HepG2 (cell line): ENCODE measurements around the gene RIC3.

ENCODE experiments used
- FOSL2 ChIP-seq: sonication (generic); formaldehyde crosslinking; IDR thresholded peaks from 2 replicates; pipeline ENCODE4 v1.4.0; 2020; ENCODE audit warnings: missing genetic modification reagents
- HDAC6 ChIP-seq: fragments of 200-600 bp; sonication (generic); IDR thresholded peaks from 2 replicates; pipeline ENCODE4 v1.7.0; 2017; ENCODE audit warnings: mild to moderate bottlenecking, antibody characterized with exemption, low read length, low read depth
- MED13 ChIP-seq: sonication (generic); formaldehyde crosslinking; IDR thresholded peaks from 2 replicates; pipeline ENCODE4 v1.5.0; 2020; ENCODE audit warnings: missing genetic modification reagents
- NFYB ChIP-seq: sonication (generic); formaldehyde crosslinking; IDR thresholded peaks from 2 replicates; pipeline ENCODE4 v1.4.0; 2020; ENCODE audit warnings: missing genetic modification reagents
- PRPF4 ChIP-seq: fragments of 200-400 bp; formaldehyde crosslinking; IDR thresholded peaks from 2 replicates; pipeline ENCODE4 v1.6.1; 2016; ENCODE audit warnings: low read length, low read depth; ENCODE audit not compliant: poor library complexity, severe bottlenecking
- SIN3B ChIP-seq: fragments of 150-350 bp; IDR thresholded peaks from 2 replicates; pipeline ENCODE4 v1.6.1; 2014; ENCODE audit warnings: low read length
- SUZ12 ChIP-seq: fragments of 150-350 bp; IDR thresholded peaks from 2 replicates; pipeline ENCODE4 v1.6.1; 2014; ENCODE audit warnings: low read depth, low read length
- TBX3 ChIP-seq: fragments of 450-650 bp; IDR thresholded peaks from 2 replicates; pipeline ENCODE4 v1.6.1; 2017; ENCODE audit warnings: antibody characterized with exemption, mild to moderate bottlenecking, inconsistent platforms, borderline replicate concordance
- ZNF550 ChIP-seq: sonication (generic); formaldehyde crosslinking; IDR thresholded peaks from 2 replicates; pipeline ENCODE4 v1.4.0; 2020; ENCODE audit warnings: mild to moderate bottlenecking, missing genetic modification reagents, borderline replicate concordance
- TF ChIP-seq, protein P1 (sequence below): sonication (generic); formaldehyde crosslinking; IDR thresholded peaks from 2 replicates; pipeline ENCODE4 v1.4.0; 2020; ENCODE audit warnings: mild to moderate bottlenecking, missing genetic modification reagents
- TF ChIP-seq, protein P2 (sequence below): IDR thresholded peaks from 2 replicates; pipeline ENCODE4 v1.6.1; 2012; ENCODE audit warnings: inconsistent platforms
- TF ChIP-seq, protein P3 (sequence below): sonication (generic); formaldehyde crosslinking; IDR thresholded peaks from 2 replicates; pipeline ENCODE4 v1.5.0; 2020; ENCODE audit warnings: mild to moderate bottlenecking, missing genetic modification reagents, moderate library complexity
- TF ChIP-seq, protein P4 (sequence below): sonication (generic); formaldehyde crosslinking; IDR thresholded peaks from 2 replicates; pipeline ENCODE4 v1.5.1; 2020; ENCODE audit warnings: mild to moderate bottlenecking, missing genetic modification reagents
- TF ChIP-seq, protein P5 (sequence below): sonication (generic); formaldehyde crosslinking; IDR thresholded peaks from 2 replicates; pipeline ENCODE4 v1.4.0; 2020; ENCODE audit warnings: missing genetic modification reagents

DNA sequence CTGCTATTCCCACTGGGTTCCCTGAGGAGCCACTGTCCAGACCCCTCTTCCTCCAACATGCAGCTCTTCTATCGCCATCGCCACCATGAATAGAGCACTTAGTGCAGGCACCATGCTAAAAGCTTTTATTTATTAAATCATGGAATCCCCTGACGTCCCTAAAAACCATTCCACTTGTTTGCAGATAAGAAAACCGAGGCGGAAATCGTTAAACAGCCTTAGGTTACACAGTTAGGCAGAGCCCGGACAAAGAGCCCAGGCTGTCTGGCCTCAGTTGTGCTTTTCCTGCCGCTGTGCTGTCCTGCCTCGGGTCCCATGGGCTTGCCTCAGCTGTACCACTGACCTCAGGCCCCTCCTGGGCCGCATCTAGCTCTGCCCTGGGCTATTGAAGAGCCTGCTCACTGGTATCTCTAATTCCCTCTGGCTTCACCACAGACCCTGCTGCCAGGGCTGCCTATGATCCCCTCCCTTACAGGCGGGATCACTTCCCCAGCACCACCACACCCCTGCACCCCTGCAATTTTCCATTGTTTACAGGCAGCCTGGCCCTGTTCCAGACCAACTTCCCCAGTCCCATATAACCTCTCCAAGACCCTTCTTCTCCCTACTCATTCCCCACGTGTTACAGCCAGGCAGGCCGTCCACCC, 100.8 kb downstream of the RIC3 start:
- TF ChIP-seq SUZ12 (no peak), PRPF4 (no peak), ZNF550 (no peak), SIN3B (no peak), NFYB (CRISPR knock-in tag) (no peak), MED13 (no peak), HDAC6 (no peak), TBX3 (no peak), FOSL2 (CRISPR knock-in tag) (no peak)
- TF ChIP-seq, protein P1, sequence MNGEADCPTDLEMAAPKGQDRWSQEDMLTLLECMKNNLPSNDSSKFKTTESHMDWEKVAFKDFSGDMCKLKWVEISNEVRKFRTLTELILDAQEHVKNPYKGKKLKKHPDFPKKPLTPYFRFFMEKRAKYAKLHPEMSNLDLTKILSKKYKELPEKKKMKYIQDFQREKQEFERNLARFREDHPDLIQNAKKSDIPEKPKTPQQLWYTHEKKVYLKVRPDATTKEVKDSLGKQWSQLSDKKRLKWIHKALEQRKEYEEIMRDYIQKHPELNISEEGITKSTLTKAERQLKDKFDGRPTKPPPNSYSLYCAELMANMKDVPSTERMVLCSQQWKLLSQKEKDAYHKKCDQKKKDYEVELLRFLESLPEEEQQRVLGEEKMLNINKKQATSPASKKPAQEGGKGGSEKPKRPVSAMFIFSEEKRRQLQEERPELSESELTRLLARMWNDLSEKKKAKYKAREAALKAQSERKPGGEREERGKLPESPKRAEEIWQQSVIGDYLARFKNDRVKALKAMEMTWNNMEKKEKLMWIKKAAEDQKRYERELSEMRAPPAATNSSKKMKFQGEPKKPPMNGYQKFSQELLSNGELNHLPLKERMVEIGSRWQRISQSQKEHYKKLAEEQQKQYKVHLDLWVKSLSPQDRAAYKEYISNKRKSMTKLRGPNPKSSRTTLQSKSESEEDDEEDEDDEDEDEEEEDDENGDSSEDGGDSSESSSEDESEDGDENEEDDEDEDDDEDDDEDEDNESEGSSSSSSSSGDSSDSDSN (CRISPR knock-in tag): no peak
- TF ChIP-seq, protein P2, sequence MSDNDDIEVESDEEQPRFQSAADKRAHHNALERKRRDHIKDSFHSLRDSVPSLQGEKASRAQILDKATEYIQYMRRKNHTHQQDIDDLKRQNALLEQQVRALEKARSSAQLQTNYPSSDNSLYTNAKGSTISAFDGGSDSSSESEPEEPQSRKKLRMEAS: no peak
- TF ChIP-seq, protein P3, sequence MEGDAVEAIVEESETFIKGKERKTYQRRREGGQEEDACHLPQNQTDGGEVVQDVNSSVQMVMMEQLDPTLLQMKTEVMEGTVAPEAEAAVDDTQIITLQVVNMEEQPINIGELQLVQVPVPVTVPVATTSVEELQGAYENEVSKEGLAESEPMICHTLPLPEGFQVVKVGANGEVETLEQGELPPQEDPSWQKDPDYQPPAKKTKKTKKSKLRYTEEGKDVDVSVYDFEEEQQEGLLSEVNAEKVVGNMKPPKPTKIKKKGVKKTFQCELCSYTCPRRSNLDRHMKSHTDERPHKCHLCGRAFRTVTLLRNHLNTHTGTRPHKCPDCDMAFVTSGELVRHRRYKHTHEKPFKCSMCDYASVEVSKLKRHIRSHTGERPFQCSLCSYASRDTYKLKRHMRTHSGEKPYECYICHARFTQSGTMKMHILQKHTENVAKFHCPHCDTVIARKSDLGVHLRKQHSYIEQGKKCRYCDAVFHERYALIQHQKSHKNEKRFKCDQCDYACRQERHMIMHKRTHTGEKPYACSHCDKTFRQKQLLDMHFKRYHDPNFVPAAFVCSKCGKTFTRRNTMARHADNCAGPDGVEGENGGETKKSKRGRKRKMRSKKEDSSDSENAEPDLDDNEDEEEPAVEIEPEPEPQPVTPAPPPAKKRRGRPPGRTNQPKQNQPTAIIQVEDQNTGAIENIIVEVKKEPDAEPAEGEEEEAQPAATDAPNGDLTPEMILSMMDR: no peak
- TF ChIP-seq, protein P4, sequence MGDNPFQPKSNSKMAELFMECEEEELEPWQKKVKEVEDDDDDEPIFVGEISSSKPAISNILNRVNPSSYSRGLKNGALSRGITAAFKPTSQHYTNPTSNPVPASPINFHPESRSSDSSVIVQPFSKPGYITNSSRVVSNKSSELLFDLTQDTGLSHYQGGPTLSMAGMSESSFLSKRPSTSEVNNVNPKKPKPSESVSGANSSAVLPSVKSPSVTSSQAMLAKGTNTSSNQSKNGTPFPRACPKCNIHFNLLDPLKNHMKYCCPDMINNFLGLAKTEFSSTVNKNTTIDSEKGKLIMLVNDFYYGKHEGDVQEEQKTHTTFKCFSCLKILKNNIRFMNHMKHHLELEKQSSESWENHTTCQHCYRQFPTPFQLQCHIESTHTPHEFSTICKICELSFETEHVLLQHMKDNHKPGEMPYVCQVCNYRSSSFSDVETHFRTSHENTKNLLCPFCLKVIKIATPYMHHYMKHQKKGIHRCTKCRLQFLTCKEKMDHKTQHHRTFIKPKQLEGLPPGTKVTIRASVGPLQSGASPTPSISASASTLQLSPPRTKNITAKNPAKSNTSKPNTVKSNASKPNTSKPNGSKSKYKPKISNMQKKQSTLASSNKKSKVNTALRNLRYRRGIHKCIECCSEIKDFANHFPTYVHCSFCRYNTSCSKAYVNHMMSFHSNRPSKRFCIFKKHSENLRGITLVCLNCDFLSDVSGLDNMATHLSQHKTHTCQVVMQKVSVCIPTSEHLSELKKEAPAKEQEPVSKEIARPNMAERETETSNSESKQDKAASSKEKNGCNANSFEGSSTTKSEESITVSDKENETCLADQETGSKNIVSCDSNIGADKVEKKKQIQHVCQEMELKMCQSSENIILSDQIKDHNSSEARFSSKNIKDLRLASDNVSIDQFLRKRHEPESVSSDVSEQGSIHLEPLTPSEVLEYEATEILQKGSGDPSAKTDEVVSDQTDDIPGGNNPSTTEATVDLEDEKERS (CRISPR knock-in tag): no peak
- TF ChIP-seq, protein P5, sequence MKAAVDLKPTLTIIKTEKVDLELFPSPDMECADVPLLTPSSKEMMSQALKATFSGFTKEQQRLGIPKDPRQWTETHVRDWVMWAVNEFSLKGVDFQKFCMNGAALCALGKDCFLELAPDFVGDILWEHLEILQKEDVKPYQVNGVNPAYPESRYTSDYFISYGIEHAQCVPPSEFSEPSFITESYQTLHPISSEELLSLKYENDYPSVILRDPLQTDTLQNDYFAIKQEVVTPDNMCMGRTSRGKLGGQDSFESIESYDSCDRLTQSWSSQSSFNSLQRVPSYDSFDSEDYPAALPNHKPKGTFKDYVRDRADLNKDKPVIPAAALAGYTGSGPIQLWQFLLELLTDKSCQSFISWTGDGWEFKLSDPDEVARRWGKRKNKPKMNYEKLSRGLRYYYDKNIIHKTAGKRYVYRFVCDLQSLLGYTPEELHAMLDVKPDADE (CRISPR knock-in tag): no peak
